K562 (cell line): Measurements from ENCODE around the gene TCF4. TPM values are rescaled to one million over a fixed set of nuclear protein-coding genes. Genes with fewer than 3 reads are reported as not detected.
A peak's percentile ranks its signal among the peaks of the same experiment; 100 is the strongest.

Source experiments
- ATAC-seq: fragments of 200-7000 bp; cut with Tn5 transposase; 3 replicates; pipeline ENCODE4 v1.9.1; 2020; ENCODE audit warnings: moderate library complexity
- BruUV-seq: library from RNA; stranded (reverse); fragments of 400-500 nt; replicated peaks from 2 replicates; lab custom pipeline; 2021; lab: Mats Ljungman, UMichigan
- CTCF ChIA-PET: fragments of 300-600 bp; formaldehyde crosslinking; extraction: SDS; loops from one replicate; lab custom pipeline; 2021; ENCODE audit warnings: low intra/inter-chr PET ratio; lab: Yijun Ruan, JAX
- POLR2A ChIA-PET: fragments of 300-600, 350-650 bp; sonication (Branson Sonifier 250); formaldehyde crosslinking; extraction: SDS; loops from one replicate; lab custom pipeline; 2021; ENCODE audit warnings: antibody characterized with exemption, inconsistent platforms; lab: Yijun Ruan, JAX
- DNase-seq, 4 experiments: peaks; one replicate each; pipeline versions ENCODE4 v3.0.0 to v3.0.0-alpha.2; 2011 to 2018; ENCODE audit warnings: low spot score in 3 of 4, mixed read lengths in 3 of 4; ENCODE audit errors: extremely low read depth in 1 of 4
- FAIRE-seq: peaks from 2 replicates; lab custom pipeline; 2011; peaks lifted over from hg19 to GRCh38; lab: Jason Lieb, UNC
- H2AFZ ChIP-seq: 2 replicates; pipeline ENCODE4 v1.6.0; 2011; ENCODE audit warnings: low read depth, low read length, control low read depth, inconsistent platforms
- H3K27ac ChIP-seq: fragments of 200-600 bp; 3 replicates; pipeline ENCODE4 v1.8.0; 2011; ENCODE audit warnings: low read depth, mild to moderate bottlenecking, control low read depth, inconsistent platforms, low read length, moderate library complexity, mixed read lengths; ENCODE audit errors: extremely low read depth
- H3K27me3 ChIP-seq, 2 experiments: fragments of 300-600 bp in 1 of 2; 2 replicates in 1 of 2; 3 replicates in 1 of 2; pipeline versions ENCODE4 v1.6.0 to v1.8.0; 2011; ENCODE audit warnings: inconsistent platforms in 2 of 2, low read length in 2 of 2, mild to moderate bottlenecking in 1 of 2, mixed read lengths in 1 of 2, moderate library complexity in 1 of 2; ENCODE audit not compliant: control insufficient read depth in 2 of 2, insufficient read depth in 2 of 2
- H3K36me3 ChIP-seq: fragments of 300-600 bp; 3 replicates; pipeline ENCODE4 v1.8.0; 2011; ENCODE audit warnings: mild to moderate bottlenecking, low read length, inconsistent platforms; ENCODE audit not compliant: control insufficient read depth, insufficient read depth
- H3K4me1 ChIP-seq, 2 experiments: fragments of 200-600 bp in 1 of 2; replicated peaks in 1 of 2; 2 replicates in 1 of 2; 3 replicates in 1 of 2; pipeline versions ENCODE4 v1.5.1 to v1.8.0; 2011; ENCODE audit warnings: inconsistent platforms in 2 of 2, low read length in 2 of 2, mild to moderate bottlenecking in 1 of 2, mixed read lengths in 1 of 2, moderate library complexity in 1 of 2; ENCODE audit not compliant: control insufficient read depth in 2 of 2, insufficient read depth in 2 of 2
- H3K4me2 ChIP-seq: 2 replicates; pipeline ENCODE4 v1.6.1; 2011; ENCODE audit warnings: low read length, control low read depth, inconsistent platforms, mixed read lengths; ENCODE audit not compliant: insufficient read depth
- H3K4me3 ChIP-seq: fragments of 200-600 bp; sonication (generic), shearing (Covaris generic); 2 replicates; pipeline ENCODE4 v1.5.1; 2016; ENCODE audit warnings: control low read depth, inconsistent platforms
- H3K79me2 ChIP-seq: fragments of 200-600 bp; 3 replicates; pipeline ENCODE4 v1.8.0; 2011; ENCODE audit warnings: low read length, inconsistent platforms; ENCODE audit not compliant: control insufficient read depth, insufficient read depth
- H3K9ac ChIP-seq, 2 experiments: 2 replicates each; pipeline versions ENCODE4 v1.6.0 to v1.6.1; 2011; ENCODE audit warnings: low read depth in 2 of 2, low read length in 2 of 2, control low read depth in 1 of 2, inconsistent platforms in 1 of 2, mild to moderate bottlenecking in 1 of 2, mixed read lengths in 1 of 2; ENCODE audit not compliant: insufficient read depth in 1 of 2
- H3K9me1 ChIP-seq: one replicate; pipeline ENCODE4 v1.6.0; 2011; ENCODE audit warnings: inconsistent platforms, mild to moderate bottlenecking, low read length, moderate library complexity; ENCODE audit not compliant: control insufficient read depth, insufficient read depth
- H3K9me3 ChIP-seq: replicated peaks from 2 replicates; pipeline ENCODE4 v1.5.1; 2011; ENCODE audit warnings: low read depth, low read length, inconsistent platforms; ENCODE audit not compliant: control insufficient read depth, insufficient read depth
- H4K20me1 ChIP-seq: replicated peaks from 2 replicates; pipeline ENCODE4 v1.6.1; 2011; ENCODE audit warnings: low read length, inconsistent platforms, mixed read lengths; ENCODE audit not compliant: control insufficient read depth, insufficient read depth
- ATF4 ChIP-seq: fragments of 450-650 bp; formaldehyde crosslinking; IDR thresholded peaks from 2 replicates; pipeline ENCODE4 v1.4.0; 2022; ENCODE audit warnings: mild to moderate bottlenecking, moderate library complexity
- E4F1 ChIP-seq: fragments of 250-450 bp; sonication (Bioruptor Pico); IDR thresholded peaks from 2 replicates; pipeline ENCODE4 v1.5.0; 2021; ENCODE audit warnings: mild to moderate bottlenecking, borderline replicate concordance
- EP300 ChIP-seq: IDR thresholded peaks from 2 replicates; pipeline ENCODE4 v1.6.1; 2012; ENCODE audit warnings: low read length, improper control_type of control experiment
- MTF1 ChIP-seq: fragments of 250-450 bp; sonication (Bioruptor Pico); IDR thresholded peaks from 2 replicates; pipeline ENCODE4 v1.9.0; 2021; ENCODE audit warnings: moderate library complexity, mild to moderate bottlenecking, inconsistent platforms, borderline replicate concordance
- NR0B1 ChIP-seq: fragments of 450-650 bp; IDR thresholded peaks from one replicate; pipeline ENCODE4 v1.6.1; 2018; ENCODE audit warnings: mild to moderate bottlenecking, moderate library complexity; ENCODE audit not compliant: partially characterized antibody
- SIN3B ChIP-seq: fragments of 450-650 bp; IDR thresholded peaks from 2 replicates; pipeline ENCODE4 v1.6.1; 2017; ENCODE audit warnings: low read depth, mild to moderate bottlenecking, moderate library complexity
- STAG1 ChIP-seq: sonication (generic); formaldehyde crosslinking; IDR thresholded peaks from 2 replicates; pipeline ENCODE4 v1.5.0; 2020; ENCODE audit warnings: missing genetic modification reagents, borderline replicate concordance
- TRIM28 ChIP-seq: fragments of 450-650 bp; IDR thresholded peaks from 2 replicates; pipeline ENCODE4 v1.6.1; 2017
- WGBS: fragments of 100-300 bp; shearing (Covaris generic); methylation state at CpG from one replicate; pipeline ENCODE4 v1.1.6; 2016; ENCODE audit warnings: low coverage, mixed read lengths; ENCODE audit not compliant: insufficient coverage; ENCODE audit errors: missing lambda C conversion rate; 5-methylcytosine and 5-hydroxymethylcytosine counted together
- in situ Hi-C: fragments of 300-500 bp; cut with MboI; formaldehyde crosslinking; loops from 4 replicates; pipeline ENCODE4 v1.15.0; 2018; ENCODE audit warnings: inconsistent platforms, mixed read lengths
- intact Hi-C: fragments of 100-400 bp; cut with micrococcal nuclease; formaldehyde crosslinking; loops from 2 replicates; pipeline ENCODE4 v1.14.2; 2022
- polyA plus RNA-seq, 8 experiments: library from polyadenylated mRNA; depleted of rRNA in 4 of 8; stranded (reverse) in 5 of 8; unstranded in 3 of 8; fragments of >200 nt; fragmentation: Nextera tagmentation in 2 of 8; fragmentation: Illumina TruSeq in 1 of 8; extraction: Ambion mirVana in 2 of 8; extraction: Trizol in 1 of 8; gene quantifications; 2 replicates each; pipeline versions ENCODE4 v1.2.1 to v1.2.3, GENCODE V29; 2011 to 2014; ENCODE audit warnings: inconsistent platforms in 1 of 8, missing spikeins in 1 of 8
- total RNA-seq, 7 experiments: library from RNA; depleted of rRNA in 6 of 7; stranded (reverse); fragments of >200 nt in 6 of 7; fragmentation: Illumina TruSeq in 2 of 7; extraction: Trizol in 2 of 7; gene quantifications; 2 replicates each; pipeline versions ENCODE4 v1.2.1 to v1.2.3, GENCODE V29; 2011 to 2021; ENCODE audit warnings: low replicate concordance in 1 of 7
- TF ChIP-seq, protein P1 (sequence below): fragments of 450-650 bp; IDR thresholded peaks from 2 replicates; pipeline ENCODE4 v1.7.1; 2018; ENCODE audit warnings: mild to moderate bottlenecking, low read depth; ENCODE audit not compliant: partially characterized antibody
- TF ChIP-seq, protein P2 (sequence below): fragments of 250-450 bp; sonication (Bioruptor Pico); IDR thresholded peaks from 2 replicates; pipeline ENCODE4 v1.5.0; 2021; ENCODE audit warnings: mild to moderate bottlenecking, moderate library complexity

Gene TCF4
- total and polyA plus RNA-seq, 9 of the 15 experiments (the other 6 are each of a cell fraction or from before 2014, with no cell fraction given): 4.8 to 24.7 (median 15.2) TPM

DNA sequence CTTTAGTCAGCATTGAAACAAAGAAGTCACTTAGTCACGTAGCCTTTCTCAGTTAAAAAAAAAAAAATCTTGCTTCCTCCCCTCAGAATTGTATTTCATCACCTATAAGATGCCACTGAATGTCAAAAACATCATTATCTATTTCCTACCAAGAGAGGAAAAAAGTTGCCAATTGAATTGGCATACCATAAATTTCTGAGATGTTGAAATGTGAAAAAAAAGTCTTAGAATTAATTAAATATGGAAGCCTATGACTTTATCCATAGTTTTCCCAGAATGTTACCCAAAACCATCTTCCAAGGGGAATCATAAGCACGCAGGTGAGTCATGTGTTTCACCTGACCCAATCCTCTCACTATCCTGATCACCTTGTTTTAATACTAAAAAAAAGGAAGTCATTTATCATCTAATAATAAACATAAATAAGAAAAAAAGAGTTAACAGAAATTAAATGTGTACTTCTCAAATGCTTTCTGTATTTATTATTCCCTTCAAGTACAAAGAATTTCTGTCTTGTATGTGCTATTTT, 205.7 kb downstream of the TCF4 start:
- POLR2A ChIA-PET: no interaction called here
- FAIRE-seq (no peak), ATAC-seq (no peak), DNase-seq (no peak)
- Histone ChIP-seq H3K27ac (no peak overlapping the region), H3K79me2 (0 out of 3 replicates have a peak, but pooled peaks cover 4% of the 10 kb centered on the region), H3K36me3 (no peaks in the 10 kb centered on the region), H3K4me2 (no peak overlapping the region), H3K4me1 (peaks cover 5 to 18% of the 10 kb centered on the region in 2 experiments), H3K4me3 (no peak overlapping the region), H3K9me3 (no peaks in the 10 kb centered on the region; the same call in 1 of the 2 replicates), H4K20me1 (no peaks in the 10 kb centered on the region), H2AFZ (no peak overlapping the region), H3K9ac (no peak overlapping the region), H3K9me1 (no peaks in the 10 kb centered on the region), H3K27me3 (no peaks in the 10 kb centered on the region)
- WGBS: 85% methylated on average over 2 of the region's 2 CpGs
- intact Hi-C loops (loop anchor here (10.0 kb wide), 1 partner anchor 1252 kb away; the partner anchor contains the start of gene TXNL1), in situ Hi-C loops (no loop called here)
- CTCF ChIA-PET: no interaction called here
- no TSS peak for BruUV-seq
- no peak for TF ChIP-seq MTF1 (CRISPR knock-in tag)
- TF ChIP-seq E4F1: no peak
- TF ChIP-seq STAG1 (CRISPR knock-in tag): no peak
- no peak for TF ChIP-seq ATF4 (CRISPR knock-in tag)
- TF ChIP-seq, protein P1, sequence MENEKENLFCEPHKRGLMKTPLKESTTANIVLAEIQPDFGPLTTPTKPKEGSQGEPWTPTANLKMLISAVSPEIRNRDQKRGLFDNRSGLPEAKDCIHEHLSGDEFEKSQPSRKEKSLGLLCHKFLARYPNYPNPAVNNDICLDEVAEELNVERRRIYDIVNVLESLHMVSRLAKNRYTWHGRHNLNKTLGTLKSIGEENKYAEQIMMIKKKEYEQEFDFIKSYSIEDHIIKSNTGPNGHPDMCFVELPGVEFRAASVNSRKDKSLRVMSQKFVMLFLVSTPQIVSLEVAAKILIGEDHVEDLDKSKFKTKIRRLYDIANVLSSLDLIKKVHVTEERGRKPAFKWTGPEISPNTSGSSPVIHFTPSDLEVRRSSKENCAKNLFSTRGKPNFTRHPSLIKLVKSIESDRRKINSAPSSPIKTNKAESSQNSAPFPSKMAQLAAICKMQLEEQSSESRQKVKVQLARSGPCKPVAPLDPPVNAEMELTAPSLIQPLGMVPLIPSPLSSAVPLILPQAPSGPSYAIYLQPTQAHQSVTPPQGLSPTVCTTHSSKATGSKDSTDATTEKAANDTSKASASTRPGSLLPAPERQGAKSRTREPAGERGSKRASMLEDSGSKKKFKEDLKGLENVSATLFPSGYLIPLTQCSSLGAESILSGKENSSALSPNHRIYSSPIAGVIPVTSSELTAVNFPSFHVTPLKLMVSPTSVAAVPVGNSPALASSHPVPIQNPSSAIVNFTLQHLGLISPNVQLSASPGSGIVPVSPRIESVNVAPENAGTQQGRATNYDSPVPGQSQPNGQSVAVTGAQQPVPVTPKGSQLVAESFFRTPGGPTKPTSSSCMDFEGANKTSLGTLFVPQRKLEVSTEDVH: no peak
- TF ChIP-seq NR0B1: no peak
- TF ChIP-seq EP300: no peak
- peak; percentile 53; the same call in 1 of the 2 replicates for TF ChIP-seq TRIM28
- TF ChIP-seq, protein P2, sequence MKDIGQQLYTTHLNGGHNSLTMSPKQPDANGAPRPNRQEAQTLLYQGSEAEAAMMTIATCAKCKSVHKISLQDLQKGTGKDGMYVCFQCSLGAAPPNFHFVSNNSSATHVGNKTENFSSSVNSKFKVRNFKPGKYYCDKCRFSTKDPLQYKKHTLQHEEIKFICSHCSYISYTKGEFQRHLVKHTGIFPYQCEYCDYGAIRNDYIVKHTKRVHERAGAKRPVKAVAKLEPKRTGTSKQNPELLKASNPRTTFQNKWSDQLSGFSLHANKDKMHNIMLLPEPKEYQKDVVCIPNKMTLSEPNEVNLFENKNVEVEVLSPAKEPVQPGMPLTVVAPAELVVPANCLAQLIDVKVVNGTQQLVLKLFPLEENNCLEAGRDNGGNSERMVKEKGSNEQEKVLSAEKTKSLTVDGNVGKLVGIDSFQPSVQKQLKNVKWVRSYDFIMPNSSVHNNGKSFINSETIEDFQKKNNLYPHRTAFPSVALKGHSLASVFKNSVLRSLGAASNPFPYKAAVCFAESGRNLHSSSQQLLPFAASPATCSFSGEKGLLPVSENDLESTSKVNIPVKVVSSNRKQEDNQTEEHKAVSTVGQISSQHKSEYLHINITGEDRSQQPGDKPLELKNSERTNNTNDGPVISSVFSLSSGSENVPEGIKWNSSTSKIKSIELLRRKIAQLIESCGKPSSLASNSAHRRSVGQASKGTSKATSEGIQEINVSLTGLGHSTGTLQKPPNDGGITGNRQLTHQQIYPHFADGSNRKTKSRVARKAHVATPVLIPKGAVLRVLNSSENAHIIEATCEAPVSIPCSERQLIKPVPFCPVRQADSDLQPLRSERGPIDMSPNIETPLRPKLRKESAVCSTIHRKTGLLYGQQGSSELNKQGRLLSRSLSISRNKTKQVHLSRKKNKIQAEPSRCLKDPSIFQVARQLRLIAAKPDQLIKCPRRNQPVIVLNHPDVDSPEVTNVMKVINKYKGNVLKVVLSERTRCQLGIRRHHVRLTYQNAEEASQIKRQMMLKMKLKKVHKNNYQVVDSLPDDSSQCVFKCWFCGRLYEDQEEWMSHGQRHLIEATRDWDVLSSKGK: no peak
- no peak for TF ChIP-seq SIN3B
